Ovary (tissue), 9 donors: ENCODE data around the gene CFAP45. TPM values are rescaled to one million over a fixed set of nuclear protein-coding genes. Genes with fewer than 3 reads are reported as not detected.

Experiments used
- DNase-seq, 5 donors: peaks; one replicate each; pipeline ENCODE4 v3.0.0-alpha.2; 2019 to 2020
- H3K27ac ChIP-seq, 2 donors: fragments of 200-600 bp; one replicate each; pipeline versions ENCODE4 v1.5.1 to v1.8.0; 2019 to 2022
- H3K27me3 ChIP-seq: fragments of 200-600 bp; one replicate; pipeline ENCODE4 v1.8.0; 2022
- H3K36me3 ChIP-seq: fragments of 200-600 bp; sonication (generic); one replicate; pipeline ENCODE4 v1.5.1; 2019
- H3K4me1 ChIP-seq: one replicate; pipeline ENCODE4 v1.8.1; 2013; ENCODE audit warnings: mild to moderate bottlenecking, moderate library complexity; ENCODE audit not compliant: insufficient read depth
- H3K4me3 ChIP-seq: fragments of 200-600 bp; sonication (generic); one replicate; pipeline ENCODE4 v1.5.1; 2017
- H3K9me3 ChIP-seq, 2 donors: fragments of 200-600 bp in 1 of 2; sonication (generic) in 1 of 2; one replicate each; pipeline versions ENCODE4 v1.5.1 to v1.8.1; 2013 to 2019; ENCODE audit warnings: mild to moderate bottlenecking in 1 of 2, moderate library complexity in 1 of 2
- CTCF ChIP-seq, 3 donors: fragments of 450-650 bp in 2 of 3; fragments of 200-600 bp in 1 of 3; IDR thresholded peaks; one replicate each; pipeline versions ENCODE4 v1.5.1 to v1.8.0; 2016 to 2022; ENCODE audit warnings: antibody characterized with exemption in 3 of 3, mild to moderate bottlenecking in 1 of 3
- EP300 ChIP-seq: sonication (generic); formaldehyde crosslinking; IDR thresholded peaks from one replicate; pipeline ENCODE4 v1.6.1; 2017; ENCODE audit warnings: antibody characterized with exemption
- POLR2A ChIP-seq: fragments of 450-650 bp; IDR thresholded peaks from one replicate; pipeline ENCODE4 v1.6.1; 2017; ENCODE audit warnings: antibody characterized with exemption, mild to moderate bottlenecking, moderate library complexity
- WGBS, 3 donors: extraction: QIAGEN DNeasy Blood & Tissue Kit in 1 of 3; methylation state at CpG; one replicate each; pipeline versions ENCODE4 v1.1.5 to v1.1.7; 2013 to 2017; 5-methylcytosine and 5-hydroxymethylcytosine counted together
- intact Hi-C, 4 donors: fragments of 100-400 bp; cut with DNase I; formaldehyde crosslinking; loops; one replicate each; pipeline versions ENCODE4 v1.11.0 to v1.15.1; 2022 to 2023
- polyA plus RNA-seq, 2 donors: library from polyadenylated mRNA; stranded (reverse); fragments of 200-250 nt in 1 of 2; fragments of 350-450 nt in 1 of 2; fragmentation: Illumina TruSeq in 1 of 2; extraction: RNeasy Lipid Tissue Mini Kit (QIAGEN cat#74804) in 1 of 2; gene quantifications; one replicate each; pipeline ENCODE4 v1.2.3, GENCODE V29; 2013 to 2014
- total RNA-seq, 7 donors: library from RNA; depleted of rRNA in 2 of 7; stranded (reverse); fragments of >200 nt in 2 of 7; fragmentation: NEBNext Ultra II Directional in 3 of 7; extraction: Animal tissue kit (Norgen Biotek cat#: 25700) in 3 of 7; gene quantifications; one replicate each; pipeline versions ENCODE4 v1.1.0 to v1.2.4, GENCODE V29; 2016 to 2023
- donor health status: DM: no; HTN: no; CAD: no; lungs with moderate emphysema.
- donor health status: DM: no; HTN: no; CAD: no.
- donor health status: Bipolar disorder and iron deficiency.
- donor health status: DM: yes; HTN: yes; CAD: no.
- donor health status: DM: no; HTN: no; CAD: no.
- donor health status: DM: yes; HTN: yes; CAD: no.

CFAP45 gene
- total and polyA plus RNA-seq, 9 donors: 0.30 to 16.7 (median 1.4) TPM

GRCh38 chr1:159832309-159832708, 67.7 kb downstream of the CFAP45 start:
- Histone ChIP-seq H3K4me3 (no peak overlapping the region), H3K27me3 (no peaks in the 10 kb centered on the region), H3K36me3 (no peaks in the 10 kb centered on the region), H3K27ac (no peak overlapping the region), H3K9me3 (no peaks in the 10 kb centered on the region), H3K4me1 (peaks cover 2% of the 10 kb centered on the region)
- intact Hi-C loops: no loop called here
- WGBS, 3 donors: 86 to 96% (median 90%) methylated on average over 2 of the region's 2 CpGs
- no peak for DNase-seq
- TF ChIP-seq EP300: no peak
- TF ChIP-seq POLR2A: no peak
- TF ChIP-seq CTCF (IDR thresholded peaks at IDR 0.05): no peak

- TF ChIP-seq POLR2A (no peak), EP300 (no peak)
- WGBS, 3 donors: 9 to 25% (median 22%) methylated on average over 7 of the region's 7 CpGs
- Histone ChIP-seq H3K27ac (no peak overlapping the region), H3K4me3 (no peak overlapping the region), H3K9me3 (no peaks in the 10 kb centered on the region), H3K4me1 (peaks cover 2% of the 10 kb centered on the region), H3K27me3 (no peaks in the 10 kb centered on the region), H3K36me3 (no peaks in the 10 kb centered on the region)
- no peak for DNase-seq
- intact Hi-C loops: no loop called here
Measured at GRCh38 chr1:159831412-159832141, 68.4 kb downstream of the CFAP45 start.

DNA sequence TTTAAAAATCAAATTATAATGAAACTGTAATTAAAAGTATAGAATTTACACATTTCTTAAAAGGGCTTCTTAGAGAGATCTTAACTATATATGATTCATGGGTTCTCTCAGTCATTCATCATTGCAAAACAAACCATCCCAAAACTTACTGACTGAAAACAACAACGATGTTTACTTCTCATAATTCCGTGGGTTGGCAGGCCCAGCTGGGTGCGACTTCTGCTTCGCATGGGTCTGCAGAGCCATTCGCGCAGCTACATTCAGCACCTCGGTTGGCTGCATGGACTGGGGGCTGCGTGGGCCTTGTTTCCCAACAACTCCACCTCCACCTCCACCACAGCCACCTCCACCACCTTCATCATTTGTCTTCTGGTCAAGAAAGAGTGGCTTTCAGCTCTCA, 69.2 kb downstream of the CFAP45 start:
- H3K27ac ChIP-seq: no peak overlapping the region
- no peaks in the 10 kb centered on the region for H3K27me3 ChIP-seq
- H3K36me3 ChIP-seq: no peaks in the 10 kb centered on the region
- peaks cover 2% of the 10 kb centered on the region for H3K4me1 ChIP-seq
- 78 to 86% (median 82%) methylated on average over 8 of the region's 8 CpGs for WGBS, 3 donors
- DNase-seq: no peak
- intact Hi-C loops: no loop called here
- TF ChIP-seq EP300 (no peak), POLR2A (no peak), CTCF (IDR thresholded peaks at IDR 0.05) (no peak)
- H3K4me3 ChIP-seq: no peak overlapping the region
- H3K9me3 ChIP-seq: no peaks in the 10 kb centered on the region

GRCh38 chr1:159829822-159830465, 70.0 kb downstream of the CFAP45 start:
- no peaks in the 10 kb centered on the region for H3K9me3 ChIP-seq
- H3K36me3 ChIP-seq: no peaks in the 10 kb centered on the region
- no peak overlapping the region for H3K4me3 ChIP-seq
- 67 to 75% (median 71%) methylated on average over 18 of the region's 18 CpGs for WGBS, 3 donors
- TF ChIP-seq POLR2A (no peak), EP300 (no peak), CTCF (IDR thresholded peaks at IDR 0.05) (no peak)
- intact Hi-C loops: no loop called here
- H3K4me1 ChIP-seq: peaks cover 2% of the 10 kb centered on the region
- no peak overlapping the region for H3K27ac ChIP-seq
- peak in 3 of 5 donors; percentile 27 to 38 (median 29) for DNase-seq
- H3K27me3 ChIP-seq: no peaks in the 10 kb centered on the region

GRCh38 chr1:159829273-159829634, 70.7 kb downstream of the CFAP45 start:
- Histone ChIP-seq H3K4me1 (peaks cover 2% of the 10 kb centered on the region), H3K4me3 (no peak overlapping the region), H3K27ac (no peak overlapping the region), H3K27me3 (no peaks in the 10 kb centered on the region), H3K9me3 (no peaks in the 10 kb centered on the region), H3K36me3 (no peaks in the 10 kb centered on the region)
- WGBS, 3 donors: 61 to 73% (median 72%) methylated on average over 3 of the region's 3 CpGs
- no peak for DNase-seq
- intact Hi-C loops: no loop called here
- TF ChIP-seq CTCF (IDR thresholded peaks at IDR 0.05): no peak
- TF ChIP-seq POLR2A: no peak
- no peak for TF ChIP-seq EP300
